ENCODE results near the gene BSPRY.

Gene BSPRY

GRCh38 chr9:113410207-113410864 is 61.0 kb downstream of the BSPRY start, which contains the start of the genes C9orf43 and POLE3:
C9orf43 (plus strand) TSS chr9:113410747; CDS start chr9:113413494, 2,747 bp downstream.
POLE3 (minus strand) TSS chr9:113410675; CDS start chr9:113410293, 382 bp downstream.
- Histone ChIP-seq H3F3A (ENCODE audit: insufficient read depth, low read length) (peaks cover 39% of the 10 kb centered on the region), H3K4me3 (ENCODE audit: low read length) (peak within 1 kb of the TSS; percentile 99), H3K9me2 (replicated peaks; ENCODE audit: insufficient read depth, low read length) (no peaks in the 10 kb centered on the region), H3K27ac (ENCODE audit: low read length) (peak within 1 kb of the TSS; percentile 96), H3K9ac (ENCODE audit: low read length) (peak within 1 kb of the TSS; percentile 98), H2AFZ (ENCODE audit: low read length) (peak within 1 kb of the TSS; percentile 89), H3K36me3 (replicated peaks; ENCODE audit: insufficient read depth, low read length) (peaks cover 3% of the 10 kb centered on the region; the same call in 1 of the 2 replicates), H3K4me2 (ENCODE audit: low read depth, low read length) (peak within 1 kb of the TSS; percentile 100), H3K27me3 (replicated peaks; ENCODE audit: insufficient read depth, low read length) (no peaks in the 10 kb centered on the region), H3K79me2 (ENCODE audit: low read length) (peaks cover 28% of the 10 kb centered on the region), H3K4me1 (ENCODE audit: low read length) (peaks cover 29% of the 10 kb centered on the region), H4K20me1 (ENCODE audit: insufficient read depth, low read length) (no peaks in the 10 kb centered on the region), H3K9me3 (replicated peaks; ENCODE audit: insufficient read depth, low read length) (no peaks in the 10 kb centered on the region)
- DNase-seq = peak; percentile 96
- TF ChIP-seq EZH2phosphoT487 (IDR thresholded peaks at IDR 0.05; ENCODE audit: low read length) (no peak), EZH2 (optimal IDR thresholded peaks at IDR 0.05; ENCODE audit: low read depth, low read length) (no peak), CTCF (IDR thresholded peaks at IDR 0.05; ENCODE audit: low read length) (no peak)

- peaks cover 8% of the 10 kb centered on the region; the same call in 1 of the 2 replicates for H3F3A ChIP-seq (ENCODE audit: insufficient read depth, low read length)
- H3K4me3 ChIP-seq (ENCODE audit: low read length) = no peak overlapping the region
Observed at GRCh38 chr9:113416149-113416721, 66.9 kb downstream of the BSPRY start.

DNA sequence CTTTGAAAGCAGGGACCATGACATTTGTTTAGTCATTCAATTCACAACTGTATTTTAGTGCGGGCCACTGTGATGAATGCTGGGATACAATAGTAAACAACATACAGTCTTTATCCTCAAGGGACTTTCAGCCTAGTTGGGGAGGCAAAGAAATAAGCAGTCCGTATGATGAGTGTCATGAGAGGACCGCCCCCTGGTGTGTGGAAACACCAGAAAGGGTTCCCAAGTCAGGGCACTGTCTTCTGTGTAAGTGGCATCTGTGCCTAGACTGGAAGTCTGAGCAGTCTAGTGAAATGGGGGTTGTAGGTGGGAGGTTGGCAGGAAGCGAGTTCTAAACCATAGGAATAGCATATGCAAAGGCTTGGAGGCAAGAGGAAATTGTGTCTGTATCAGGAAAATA is 68.0 kb downstream of the BSPRY start:
- no peaks in the 10 kb centered on the region for H3K36me3 ChIP-seq (replicated peaks; ENCODE audit: insufficient read depth, low read length)
- no peak overlapping the region for H3K4me3 ChIP-seq (ENCODE audit: low read length)
- no peaks in the 10 kb centered on the region for H3K9me3 ChIP-seq (replicated peaks; ENCODE audit: insufficient read depth, low read length)
- no peaks in the 10 kb centered on the region for H3K9me2 ChIP-seq (replicated peaks; ENCODE audit: insufficient read depth, low read length)
- TF ChIP-seq CTCF (IDR thresholded peaks at IDR 0.05; ENCODE audit: low read length) (no peak), EZH2 (optimal IDR thresholded peaks at IDR 0.05; ENCODE audit: low read depth, low read length) (no peak), EZH2phosphoT487 (IDR thresholded peaks at IDR 0.05; ENCODE audit: low read length) (no peak)
- H3K4me1 ChIP-seq (ENCODE audit: low read length) = peaks cover 16% of the 10 kb centered on the region
- no peaks in the 10 kb centered on the region for H3K27me3 ChIP-seq (replicated peaks; ENCODE audit: insufficient read depth, low read length)
- no peak overlapping the region for H3K4me2 ChIP-seq (ENCODE audit: low read depth, low read length)
- H3F3A ChIP-seq (ENCODE audit: insufficient read depth, low read length) = peaks cover 8% of the 10 kb centered on the region; the same call in 1 of the 2 replicates
- no peak overlapping the region for H2AFZ ChIP-seq (ENCODE audit: low read length)
- no peaks in the 10 kb centered on the region for H4K20me1 ChIP-seq (ENCODE audit: insufficient read depth, low read length)
- no peak overlapping the region for H3K9ac ChIP-seq (ENCODE audit: low read length)
- H3K27ac ChIP-seq (ENCODE audit: low read length) = no peak overlapping the region
- no peak for DNase-seq
- no peaks in the 10 kb centered on the region for H3K79me2 ChIP-seq (ENCODE audit: low read length)

More at GRCh38 chr9:113416149-113416721, 66.9 kb downstream of the BSPRY start:
- Histone ChIP-seq H3K9me2 (replicated peaks; ENCODE audit: insufficient read depth, low read length) (no peaks in the 10 kb centered on the region), H4K20me1 (ENCODE audit: insufficient read depth, low read length) (no peaks in the 10 kb centered on the region), H2AFZ (ENCODE audit: low read length) (peak overlapping the region; percentile 44), H3K36me3 (replicated peaks; ENCODE audit: insufficient read depth, low read length) (no peaks in the 10 kb centered on the region), H3K9ac (ENCODE audit: low read length) (peak overlapping the region; percentile 25; the same call in 1 of the 2 replicates), H3K27me3 (replicated peaks; ENCODE audit: insufficient read depth, low read length) (no peaks in the 10 kb centered on the region), H3K27ac (ENCODE audit: low read length) (peak overlapping the region; percentile 73; the same call in 1 of the 2 replicates), H3K4me2 (ENCODE audit: low read depth, low read length) (peak overlapping the region; percentile 36), H3K9me3 (replicated peaks; ENCODE audit: insufficient read depth, low read length) (no peaks in the 10 kb centered on the region), H3K4me1 (ENCODE audit: low read length) (peaks cover 16% of the 10 kb centered on the region), H3K79me2 (ENCODE audit: low read length) (no peaks in the 10 kb centered on the region)
- TF ChIP-seq CTCF (IDR thresholded peaks at IDR 0.05; ENCODE audit: low read length) (no peak), EZH2 (optimal IDR thresholded peaks at IDR 0.05; ENCODE audit: low read depth, low read length) (no peak), EZH2phosphoT487 (IDR thresholded peaks at IDR 0.05; ENCODE audit: low read length) (no peak)
- peak; percentile 54 for DNase-seq
